Measurements from ENCODE around the gene TMEM98.
"Not testable (repeated sequence)": the region's sequence is repeated elsewhere in the genome, so short reads cannot be mapped to it uniquely, and the experiment has no call there.

Gene TMEM98

GRCh38 chr17:32915245-32915644, 12.7 kb upstream of the TMEM98 start:
- H3K9me3 ChIP-seq (ENCODE audit: control insufficient read depth, insufficient read depth, low read depth, low read length), result peaks cover 5% of the 10 kb centered on the region; the same call in 1 of the 2 replicates
- H3K36me3 ChIP-seq (ENCODE audit: control insufficient read depth, insufficient read depth, low read length), result no peaks in the 10 kb centered on the region
- no peaks in the 10 kb centered on the region for H3K27me3 ChIP-seq (ENCODE audit: control insufficient read depth, insufficient read depth, low read length)
- no peak overlapping the region for H3K4me3 ChIP-seq (ENCODE audit: low read depth, low read length)
- no peak overlapping the region for H3K27ac ChIP-seq (ENCODE audit: low read depth, low read length)
- H3K4me1 ChIP-seq (ENCODE audit: control insufficient read depth, insufficient read depth, low read length), result peaks cover 27% of the 10 kb centered on the region
- no peak overlapping the region for H3K9ac ChIP-seq (ENCODE audit: low read length)

GRCh38 chr17:32916134-32916533, 11.8 kb upstream of the TMEM98 start:
- H3K27ac ChIP-seq (ENCODE audit: low read depth, low read length), result no peak overlapping the region
- no peaks in the 10 kb centered on the region for H3K36me3 ChIP-seq (ENCODE audit: control insufficient read depth, insufficient read depth, low read length)
- H3K9ac ChIP-seq (ENCODE audit: low read length), result no peak overlapping the region
- H3K9me3 ChIP-seq (ENCODE audit: control insufficient read depth, insufficient read depth, low read depth, low read length), result peaks cover 7% of the 10 kb centered on the region; the same call in 1 of the 2 replicates
- no peaks in the 10 kb centered on the region for H3K27me3 ChIP-seq (ENCODE audit: control insufficient read depth, insufficient read depth, low read length)
- H3K4me1 ChIP-seq (ENCODE audit: control insufficient read depth, insufficient read depth, low read length), result peaks cover 27% of the 10 kb centered on the region
- H3K4me3 ChIP-seq (ENCODE audit: low read depth, low read length), result no peak overlapping the region

GRCh38 chr17:32917081-32917480, 10.9 kb upstream of the TMEM98 start:
- no peak overlapping the region for H3K9ac ChIP-seq (ENCODE audit: low read length)
- H3K9me3 ChIP-seq (ENCODE audit: control insufficient read depth, insufficient read depth, low read depth, low read length), result peaks cover 7% of the 10 kb centered on the region; the same call in 1 of the 2 replicates
- no peaks in the 10 kb centered on the region for H3K36me3 ChIP-seq (ENCODE audit: control insufficient read depth, insufficient read depth, low read length)
- H3K4me1 ChIP-seq (ENCODE audit: control insufficient read depth, insufficient read depth, low read length), result peaks cover 24% of the 10 kb centered on the region
- no peak overlapping the region for H3K4me3 ChIP-seq (ENCODE audit: low read depth, low read length)
- no peak overlapping the region for H3K27ac ChIP-seq (ENCODE audit: low read depth, low read length)
- no peaks in the 10 kb centered on the region for H3K27me3 ChIP-seq (ENCODE audit: control insufficient read depth, insufficient read depth, low read length)

- H3K9ac ChIP-seq (ENCODE audit: low read length), result no peak overlapping the region
- H3K4me1 ChIP-seq (ENCODE audit: control insufficient read depth, insufficient read depth, low read length), result peaks cover 17% of the 10 kb centered on the region
- peaks cover 4% of the 10 kb centered on the region; the same call in 1 of the 2 replicates for H3K9me3 ChIP-seq (ENCODE audit: control insufficient read depth, insufficient read depth, low read depth, low read length)
- no peaks in the 10 kb centered on the region for H3K27me3 ChIP-seq (ENCODE audit: control insufficient read depth, insufficient read depth, low read length)
- 0 out of 2 replicates have a peak overlapping the region, but pooled peaks have one; percentile 6 for H3K4me3 ChIP-seq (ENCODE audit: low read depth, low read length)
- no peaks in the 10 kb centered on the region for H3K36me3 ChIP-seq (ENCODE audit: control insufficient read depth, insufficient read depth, low read length)
- no peak overlapping the region; the same call in 1 of the 2 replicates for H3K27ac ChIP-seq (ENCODE audit: low read depth, low read length)
These were observed 10.1 kb upstream of the TMEM98 start for GRCh38 chr17:32917842-32918241.

- H3K4me3 ChIP-seq (ENCODE audit: low read depth, low read length); H3K9ac ChIP-seq (ENCODE audit: low read length); H3K27ac ChIP-seq (ENCODE audit: low read depth, low read length); H3K36me3 ChIP-seq (ENCODE audit: control insufficient read depth, insufficient read depth, low read length); H3K27me3 ChIP-seq (ENCODE audit: control insufficient read depth, insufficient read depth, low read length); H3K9me3 ChIP-seq (ENCODE audit: control insufficient read depth, insufficient read depth, low read depth, low read length): not testable (repeated sequence)
- H3K4me1 ChIP-seq (ENCODE audit: control insufficient read depth, insufficient read depth, low read length), result peaks cover 17% of the 10 kb centered on the region
These were observed 8.1 kb upstream of the TMEM98 start for GRCh38 chr17:32919876-32920275.

- Histone ChIP-seq H3K27me3 (ENCODE audit: control insufficient read depth, insufficient read depth, low read length) (no peaks in the 10 kb centered on the region), H3K27ac (ENCODE audit: low read depth, low read length) (no peak overlapping the region), H3K9ac (ENCODE audit: low read length) (no peak overlapping the region), H3K4me3 (ENCODE audit: low read depth, low read length) (no peak overlapping the region), H3K4me1 (ENCODE audit: control insufficient read depth, insufficient read depth, low read length) (peaks cover 17% of the 10 kb centered on the region), H3K9me3 (ENCODE audit: control insufficient read depth, insufficient read depth, low read depth, low read length) (peaks cover 6% of the 10 kb centered on the region; the same call in 1 of the 2 replicates), H3K36me3 (ENCODE audit: control insufficient read depth, insufficient read depth, low read length) (no peaks in the 10 kb centered on the region)
These were observed 7.7 kb upstream of the TMEM98 start for GRCh38 chr17:32920293-32920692.

GRCh38 chr17:32921017-32921416, 6.9 kb upstream of the TMEM98 start:
- H3K9ac ChIP-seq (ENCODE audit: low read length), result no peak overlapping the region
- peaks cover 17% of the 10 kb centered on the region for H3K4me1 ChIP-seq (ENCODE audit: control insufficient read depth, insufficient read depth, low read length)
- peaks cover 6% of the 10 kb centered on the region; the same call in 1 of the 2 replicates for H3K9me3 ChIP-seq (ENCODE audit: control insufficient read depth, insufficient read depth, low read depth, low read length)
- no peaks in the 10 kb centered on the region for H3K27me3 ChIP-seq (ENCODE audit: control insufficient read depth, insufficient read depth, low read length)
- no peaks in the 10 kb centered on the region for H3K36me3 ChIP-seq (ENCODE audit: control insufficient read depth, insufficient read depth, low read length)
- H3K4me3 ChIP-seq (ENCODE audit: low read depth, low read length), result no peak overlapping the region
- no peak overlapping the region for H3K27ac ChIP-seq (ENCODE audit: low read depth, low read length)

GRCh38 chr17:32923905-32924304, 4.0 kb upstream of the TMEM98 start:
- H3K9ac ChIP-seq (ENCODE audit: low read length); H3K9me3 ChIP-seq (ENCODE audit: control insufficient read depth, insufficient read depth, low read depth, low read length); H3K4me1 ChIP-seq (ENCODE audit: control insufficient read depth, insufficient read depth, low read length); H3K27me3 ChIP-seq (ENCODE audit: control insufficient read depth, insufficient read depth, low read length); H3K4me3 ChIP-seq (ENCODE audit: low read depth, low read length); H3K27ac ChIP-seq (ENCODE audit: low read depth, low read length); H3K36me3 ChIP-seq (ENCODE audit: control insufficient read depth, insufficient read depth, low read length): not testable (repeated sequence)

GRCh38 chr17:32926183-32926582, 1.8 kb upstream of the TMEM98 start:
- no peak overlapping the region for H3K4me3 ChIP-seq (ENCODE audit: low read depth, low read length)
- H3K9ac ChIP-seq (ENCODE audit: low read length), result no peak overlapping the region
- peaks cover 18% of the 10 kb centered on the region for H3K4me1 ChIP-seq (ENCODE audit: control insufficient read depth, insufficient read depth, low read length)
- peaks cover 3% of the 10 kb centered on the region; the same call in 1 of the 2 replicates for H3K9me3 ChIP-seq (ENCODE audit: control insufficient read depth, insufficient read depth, low read depth, low read length)
- H3K27me3 ChIP-seq (ENCODE audit: control insufficient read depth, insufficient read depth, low read length), result no peaks in the 10 kb centered on the region
- H3K27ac ChIP-seq (ENCODE audit: low read depth, low read length), result no peak overlapping the region
- 0 out of 2 replicates have a peak, but pooled peaks cover under 1% of the 10 kb centered on the region for H3K36me3 ChIP-seq (ENCODE audit: control insufficient read depth, insufficient read depth, low read length)

- not testable (repeated sequence) for H3K9me3 ChIP-seq (ENCODE audit: control insufficient read depth, insufficient read depth, low read depth, low read length); H3K36me3 ChIP-seq (ENCODE audit: control insufficient read depth, insufficient read depth, low read length); H3K27me3 ChIP-seq (ENCODE audit: control insufficient read depth, insufficient read depth, low read length); H3K27ac ChIP-seq (ENCODE audit: low read depth, low read length); H3K9ac ChIP-seq (ENCODE audit: low read length); H3K4me3 ChIP-seq (ENCODE audit: low read depth, low read length)
- peaks cover 18% of the 10 kb centered on the region for H3K4me1 ChIP-seq (ENCODE audit: control insufficient read depth, insufficient read depth, low read length)
These were observed 1.2 kb upstream of the TMEM98 start for GRCh38 chr17:32926789-32927188.

- H3K27ac ChIP-seq (ENCODE audit: low read depth, low read length), result no peak overlapping the region
These were observed 691 bp upstream of the TMEM98 start for GRCh38 chr17:32927201-32927723.

More at GRCh38 chr17:32927201-32927723, 691 bp upstream of the TMEM98 start:
- no peaks in the 10 kb centered on the region for H3K27me3 ChIP-seq (ENCODE audit: control insufficient read depth, insufficient read depth, low read length)
- H3K9me3 ChIP-seq (ENCODE audit: control insufficient read depth, insufficient read depth, low read depth, low read length), result peaks cover 3% of the 10 kb centered on the region; the same call in 1 of the 2 replicates
- H3K4me1 ChIP-seq (ENCODE audit: control insufficient read depth, insufficient read depth, low read length), result peaks cover 18% of the 10 kb centered on the region
- peaks cover 9% of the 10 kb centered on the region for H3K36me3 ChIP-seq (ENCODE audit: control insufficient read depth, insufficient read depth, low read length)
- peak overlapping the region; percentile 65 for H3K9ac ChIP-seq (ENCODE audit: low read length)
- H3K4me3 ChIP-seq (ENCODE audit: low read depth, low read length), result peak overlapping the region; percentile 66
